Measurements from ENCODE around the gene PRKG1. TPM values are rescaled to one million over a fixed set of nuclear protein-coding genes. Genes with fewer than 3 reads are reported as not detected.

PRKG1 gene
- total RNA-seq, 2 donors from 2014 or later: 17.8 to 31.1 TPM

- H3K27me3 ChIP-seq: no peaks in the 10 kb centered on the region
- H3K4me3 ChIP-seq: no peak overlapping the region
- no peak overlapping the region for H3K27ac ChIP-seq
These were observed 793.7 kb downstream of the PRKG1 start for GRCh38 chr10:51867956-51868355.

GRCh38 chr10:51874131-51874530 is 799.8 kb downstream of the PRKG1 start:
- H3K27me3 ChIP-seq: no peaks in the 10 kb centered on the region
- H3K4me3 ChIP-seq: no peak overlapping the region
- DNase-seq (ENCODE audit: low spot score): no peak
- no peak overlapping the region for H3K27ac ChIP-seq
- no peak for TF ChIP-seq CTCF (IDR thresholded peaks at IDR 0.05)
- H3K9me3 ChIP-seq: no peaks in the 10 kb centered on the region
- no peaks in the 10 kb centered on the region for H3K36me3 ChIP-seq
- peaks cover 0 to 19% of the 10 kb centered on the region in 2 donors for H3K4me1 ChIP-seq

More at GRCh38 chr10:51867956-51868355, 793.7 kb downstream of the PRKG1 start:
- Histone ChIP-seq H3K4me1 (no peaks in the 10 kb centered on the region), H3K9me3 (no peaks in the 10 kb centered on the region), H3K36me3 (no peaks in the 10 kb centered on the region)
- TF ChIP-seq CTCF (IDR thresholded peaks at IDR 0.05): no peak
- DNase-seq (ENCODE audit: low spot score): no peak

- no peak overlapping the region for H3K27ac ChIP-seq
- DNase-seq (ENCODE audit: low spot score): no peak
These were observed 801.3 kb downstream of the PRKG1 start for GRCh38 chr10:51875610-51876009.

GRCh38 chr10:51876503-51876902 is 802.2 kb downstream of the PRKG1 start:
- TF ChIP-seq CTCF (IDR thresholded peaks at IDR 0.05): no peak
- Histone ChIP-seq H3K4me3 (no peak overlapping the region), H3K9me3 (peaks cover 0 to 7% of the 10 kb centered on the region in 2 donors), H3K27ac (no peak overlapping the region), H3K36me3 (no peaks in the 10 kb centered on the region), H3K4me1 (peaks cover 0 to 27% of the 10 kb centered on the region in 2 donors), H3K27me3 (no peaks in the 10 kb centered on the region)
- no peak for DNase-seq (ENCODE audit: low spot score)

More at GRCh38 chr10:51875610-51876009, 801.3 kb downstream of the PRKG1 start:
- Histone ChIP-seq H3K27me3 (no peaks in the 10 kb centered on the region), H3K9me3 (no peaks in the 10 kb centered on the region), H3K4me3 (no peak overlapping the region), H3K36me3 (no peaks in the 10 kb centered on the region), H3K4me1 (peaks cover 0 to 27% of the 10 kb centered on the region in 2 donors)
- TF ChIP-seq CTCF (IDR thresholded peaks at IDR 0.05): no peak

GRCh38 chr10:51876979-51877378 is 802.7 kb downstream of the PRKG1 start:
- H3K27me3 ChIP-seq: no peaks in the 10 kb centered on the region
- TF ChIP-seq CTCF (IDR thresholded peaks at IDR 0.05): no peak
- no peaks in the 10 kb centered on the region for H3K36me3 ChIP-seq
- peaks cover 0 to 27% of the 10 kb centered on the region in 2 donors for H3K4me1 ChIP-seq
- no peak overlapping the region for H3K4me3 ChIP-seq
- DNase-seq (ENCODE audit: low spot score): no peak
- H3K27ac ChIP-seq: no peak overlapping the region
- peaks cover 0 to 7% of the 10 kb centered on the region in 2 donors for H3K9me3 ChIP-seq

- no peak for TF ChIP-seq CTCF (IDR thresholded peaks at IDR 0.05)
- H3K27ac ChIP-seq: no peak overlapping the region
These were observed 803.3 kb downstream of the PRKG1 start for GRCh38 chr10:51877636-51878035.

More at GRCh38 chr10:51877636-51878035, 803.3 kb downstream of the PRKG1 start:
- Histone ChIP-seq H3K36me3 (no peaks in the 10 kb centered on the region), H3K9me3 (peaks cover 0 to 7% of the 10 kb centered on the region in 2 donors), H3K4me3 (no peak overlapping the region), H3K4me1 (peaks cover 0 to 27% of the 10 kb centered on the region in 2 donors), H3K27me3 (no peaks in the 10 kb centered on the region)
- no peak for DNase-seq (ENCODE audit: low spot score)

All from right atrium auricular region (tissue), 2 donors.